CD4-positive, alpha-beta T cell (primary cell): ENCODE data around the gene ABHD10. TPM values are rescaled to one million over a fixed set of nuclear protein-coding genes. Genes with fewer than 3 reads are reported as not detected.

Experiments used
- ATAC-seq: fragments of 200-7000 bp; cut with Tn5 transposase; one replicate; pipeline ENCODE4 v1.10.0; 2022; ENCODE audit warnings: mild to moderate bottlenecking; ENCODE audit not compliant: poor library complexity
- CTCF ChIA-PET: fragments of 350-600 bp; sonication (Branson Sonifier 250); formaldehyde crosslinking; loops from one replicate; lab custom pipeline; 2021; ENCODE audit warnings: antibody characterized with exemption, inconsistent platforms; lab: Charles Lee
- POLR2A ChIA-PET: fragments of 350-600 bp; sonication (Branson Sonifier 250); formaldehyde crosslinking; loops from one replicate; lab custom pipeline; 2021; ENCODE audit warnings: antibody characterized with exemption, inconsistent platforms; lab: Charles Lee
- DNase-seq, 14 experiments: peaks; one replicate each; pipeline ENCODE4 v3.0.0-alpha.2; 2013 to 2020; ENCODE audit warnings: mixed read lengths in 2 of 14
- H3K27ac ChIP-seq, 2 donors: one replicate each; pipeline versions ENCODE4 v1.5.1 to v1.7.0; 2013; ENCODE audit warnings: low read length in 2 of 2, low read depth in 1 of 2, mild to moderate bottlenecking in 1 of 2
- H3K27me3 ChIP-seq, 2 experiments: 1 replicate in 1 of 2; 2 replicates in 1 of 2; pipeline versions ENCODE4 v1.6.1 to v1.7.0; 2013; ENCODE audit warnings: low read length in 2 of 2, control low read depth in 1 of 2, mild to moderate bottlenecking in 1 of 2, moderate library complexity in 1 of 2; ENCODE audit not compliant: insufficient read depth in 2 of 2, control insufficient read depth in 1 of 2
- H3K36me3 ChIP-seq: one replicate; pipeline ENCODE4 v1.6.1; 2013; ENCODE audit warnings: low read length, control low read depth; ENCODE audit not compliant: insufficient read depth
- H3K4me1 ChIP-seq: one replicate; pipeline ENCODE4 v1.6.1; 2013; ENCODE audit warnings: low read length, control low read depth; ENCODE audit not compliant: insufficient read depth
- H3K4me3 ChIP-seq: one replicate; pipeline ENCODE4 v1.5.1; 2013; ENCODE audit warnings: mild to moderate bottlenecking, low read length, moderate library complexity
- H3K9me3 ChIP-seq, 2 experiments: 1 replicate in 1 of 2; 2 replicates in 1 of 2; pipeline versions ENCODE4 v1.6.1 to v1.7.0; 2013; ENCODE audit warnings: low read length in 2 of 2, mild to moderate bottlenecking in 2 of 2, control low read depth in 1 of 2, moderate library complexity in 1 of 2; ENCODE audit not compliant: control insufficient read depth in 1 of 2, insufficient read depth in 1 of 2
- H3K27ac Mint-ChIP-seq: one replicate; pipeline ENCODE4 v1.8.0; 2020; ENCODE audit warnings: mixed read lengths
- H3K27me3 Mint-ChIP-seq: one replicate; pipeline ENCODE4 v1.8.0; 2021; ENCODE audit warnings: mixed read lengths
- H3K36me3 Mint-ChIP-seq: one replicate; pipeline ENCODE4 v1.8.0; 2021; ENCODE audit warnings: low read depth, mixed read lengths
- H3K4me1 Mint-ChIP-seq: one replicate; pipeline ENCODE4 v1.8.0; 2021; ENCODE audit warnings: low read depth, mixed read lengths
- H3K4me3 Mint-ChIP-seq: one replicate; pipeline ENCODE4 v1.8.0; 2020; ENCODE audit warnings: mild to moderate bottlenecking, mixed read lengths
- H3K9me3 Mint-ChIP-seq: one replicate; pipeline ENCODE4 v1.8.0; 2020; ENCODE audit warnings: mixed read lengths
- CTCF ChIP-seq: fragments of 200-600 bp; IDR thresholded peaks from one replicate; pipeline ENCODE4 v1.8.0; 2022; ENCODE audit warnings: antibody characterized with exemption, mild to moderate bottlenecking
- intact Hi-C, 2 experiments: fragments of 100-400 bp; cut with DNase I in 1 of 2; cut with micrococcal nuclease in 1 of 2; formaldehyde crosslinking; loops; one replicate each; pipeline versions ENCODE4 v1.15.1 to v1.9.0; 2023 to 2025; cut with DNase I, micrococcal nuclease
- total RNA-seq, 174 experiments: library from RNA in 2 of 174; stranded (reverse) in 2 of 174; gene quantifications; one replicate each; pipeline ENCODE4 v1.2.3 and lab custom pipeline; 2021 to 2026

ABHD10 gene
- total RNA-seq, 2 experiments from 2014 or later, result 28.2 to 32.5 TPM

GRCh38 chr3:111947231-111947630 lies 31.6 kb upstream of the ABHD10 start:
- ChIA-PET CTCF (no interaction called here), POLR2A (no interaction called here)
- no peak for DNase-seq
- Histone ChIP-seq H3K4me1 (no peaks in the 10 kb centered on the region), H3K9me3 (no peaks in the 10 kb centered on the region), H3K27me3 (no peaks in the 10 kb centered on the region), H3K27ac (no peak overlapping the region), H3K4me3 (no peak overlapping the region), H3K36me3 (no peaks in the 10 kb centered on the region)
- H3K36me3 Mint-ChIP-seq, result no peaks in the 10 kb centered on the region
- no peak overlapping the region for H3K27ac Mint-ChIP-seq
- H3K4me3 Mint-ChIP-seq, result no peak overlapping the region
- no peak for ATAC-seq
- no peaks in the 10 kb centered on the region for H3K9me3 Mint-ChIP-seq
- no peak for TF ChIP-seq CTCF
- intact Hi-C loops, result no loop called here
- H3K4me1 Mint-ChIP-seq, result no peaks in the 10 kb centered on the region
- H3K27me3 Mint-ChIP-seq, result no peaks in the 10 kb centered on the region

GRCh38 chr3:111948786-111949185 lies 30.0 kb upstream of the ABHD10 start:
- H3K4me3 Mint-ChIP-seq, result no peak overlapping the region
- DNase-seq (no peak), ATAC-seq (no peak)
- Histone ChIP-seq H3K9me3 (no peaks in the 10 kb centered on the region), H3K36me3 (no peaks in the 10 kb centered on the region), H3K4me1 (no peaks in the 10 kb centered on the region), H3K27ac (no peak overlapping the region), H3K4me3 (no peak overlapping the region), H3K27me3 (no peaks in the 10 kb centered on the region)
- H3K27ac Mint-ChIP-seq, result no peak overlapping the region
- no peaks in the 10 kb centered on the region for H3K27me3 Mint-ChIP-seq
- H3K9me3 Mint-ChIP-seq, result no peaks in the 10 kb centered on the region
- intact Hi-C loops, result no loop called here
- H3K4me1 Mint-ChIP-seq, result no peaks in the 10 kb centered on the region
- TF ChIP-seq CTCF, result no peak
- ChIA-PET CTCF (no interaction called here), POLR2A (no interaction called here)
- H3K36me3 Mint-ChIP-seq, result no peaks in the 10 kb centered on the region

GRCh38 chr3:111949712-111950111 lies 29.1 kb upstream of the ABHD10 start:
- TF ChIP-seq CTCF, result no peak
- Histone ChIP-seq H3K4me1 (no peaks in the 10 kb centered on the region), H3K36me3 (no peaks in the 10 kb centered on the region), H3K9me3 (no peaks in the 10 kb centered on the region), H3K27me3 (no peaks in the 10 kb centered on the region), H3K4me3 (no peak overlapping the region), H3K27ac (no peak overlapping the region)
- no peaks in the 10 kb centered on the region for H3K36me3 Mint-ChIP-seq
- ChIA-PET POLR2A (no interaction called here), CTCF (no interaction called here)
- no peaks in the 10 kb centered on the region for H3K27me3 Mint-ChIP-seq
- H3K27ac Mint-ChIP-seq, result no peak overlapping the region
- no peaks in the 10 kb centered on the region for H3K4me1 Mint-ChIP-seq
- ATAC-seq (no peak), DNase-seq (no peak)
- no peak overlapping the region for H3K4me3 Mint-ChIP-seq
- H3K9me3 Mint-ChIP-seq, result no peaks in the 10 kb centered on the region
- intact Hi-C loops, result no loop called here
